Ishikawa (cell line): ENCODE results near the gene EEPD1.
A peak's percentile ranks its signal among the peaks of the same experiment; 100 is the strongest.

Source experiments
- CEBPB ChIP-seq: IDR thresholded peaks from 2 replicates; pipeline ENCODE4 v1.6.1; 2012
- CREB1 ChIP-seq: IDR thresholded peaks from 2 replicates; pipeline ENCODE4 v1.6.1; 2012; ENCODE audit warnings: low read depth
- EGR1 ChIP-seq: IDR thresholded peaks from 2 replicates; pipeline ENCODE4 v1.6.1; 2012
- EP300 ChIP-seq: IDR thresholded peaks from 2 replicates; pipeline ENCODE4 v1.6.1; 2012; ENCODE audit warnings: borderline replicate concordance
- FOXM1 ChIP-seq: IDR thresholded peaks from 2 replicates; pipeline ENCODE4 v1.6.1; 2012; ENCODE audit warnings: low read depth, borderline replicate concordance
- NFIC ChIP-seq: IDR thresholded peaks from 2 replicates; pipeline ENCODE4 v1.6.1; 2012
- RAD21 ChIP-seq: IDR thresholded peaks from 2 replicates; pipeline ENCODE4 v1.6.1; 2012; ENCODE audit warnings: low read depth
- TAF1 ChIP-seq: IDR thresholded peaks from 2 replicates; pipeline ENCODE4 v1.6.1; 2012; ENCODE audit warnings: low read depth, mild to moderate bottlenecking
- TCF12 ChIP-seq: IDR thresholded peaks from 2 replicates; pipeline ENCODE4 v1.6.1; 2012; ENCODE audit warnings: low read depth
- TEAD4 ChIP-seq: IDR thresholded peaks from 2 replicates; pipeline ENCODE4 v1.6.1; 2012
- USF1 ChIP-seq: IDR thresholded peaks from 2 replicates; pipeline ENCODE4 v1.6.1; 2012
- YY1 ChIP-seq: IDR thresholded peaks from 2 replicates; pipeline ENCODE4 v1.6.1; 2012; ENCODE audit warnings: low read depth
- ZBTB7A ChIP-seq: IDR thresholded peaks from 2 replicates; pipeline ENCODE4 v1.6.1; 2012; ENCODE audit warnings: low read depth
- TF ChIP-seq, protein P1 (sequence below): IDR thresholded peaks from 2 replicates; pipeline ENCODE4 v1.6.1; 2012; ENCODE audit warnings: low read depth, mild to moderate bottlenecking
- TF ChIP-seq, protein P2 (sequence below): IDR thresholded peaks from 2 replicates; pipeline ENCODE4 v1.6.1; 2012

The EEPD1 gene

GRCh38 chr7:36144189-36144588 is 8.9 kb upstream of the EEPD1 start:
- TF ChIP-seq TCF12 = no peak
- TF ChIP-seq TAF1 = no peak
- no peak for TF ChIP-seq FOXM1
- no peak for TF ChIP-seq EP300

GRCh38 chr7:36145686-36146085 is 7.4 kb upstream of the EEPD1 start:
- TF ChIP-seq CEBPB = no peak
- no peak for TF ChIP-seq EGR1
- TF ChIP-seq TAF1 = no peak
- no peak for TF ChIP-seq RAD21
- TF ChIP-seq NFIC = no peak
- no peak for TF ChIP-seq CREB1
- TF ChIP-seq USF1 = no peak
- no peak for TF ChIP-seq ZBTB7A
- TF ChIP-seq EP300 = no peak
- TF ChIP-seq, protein P1, sequence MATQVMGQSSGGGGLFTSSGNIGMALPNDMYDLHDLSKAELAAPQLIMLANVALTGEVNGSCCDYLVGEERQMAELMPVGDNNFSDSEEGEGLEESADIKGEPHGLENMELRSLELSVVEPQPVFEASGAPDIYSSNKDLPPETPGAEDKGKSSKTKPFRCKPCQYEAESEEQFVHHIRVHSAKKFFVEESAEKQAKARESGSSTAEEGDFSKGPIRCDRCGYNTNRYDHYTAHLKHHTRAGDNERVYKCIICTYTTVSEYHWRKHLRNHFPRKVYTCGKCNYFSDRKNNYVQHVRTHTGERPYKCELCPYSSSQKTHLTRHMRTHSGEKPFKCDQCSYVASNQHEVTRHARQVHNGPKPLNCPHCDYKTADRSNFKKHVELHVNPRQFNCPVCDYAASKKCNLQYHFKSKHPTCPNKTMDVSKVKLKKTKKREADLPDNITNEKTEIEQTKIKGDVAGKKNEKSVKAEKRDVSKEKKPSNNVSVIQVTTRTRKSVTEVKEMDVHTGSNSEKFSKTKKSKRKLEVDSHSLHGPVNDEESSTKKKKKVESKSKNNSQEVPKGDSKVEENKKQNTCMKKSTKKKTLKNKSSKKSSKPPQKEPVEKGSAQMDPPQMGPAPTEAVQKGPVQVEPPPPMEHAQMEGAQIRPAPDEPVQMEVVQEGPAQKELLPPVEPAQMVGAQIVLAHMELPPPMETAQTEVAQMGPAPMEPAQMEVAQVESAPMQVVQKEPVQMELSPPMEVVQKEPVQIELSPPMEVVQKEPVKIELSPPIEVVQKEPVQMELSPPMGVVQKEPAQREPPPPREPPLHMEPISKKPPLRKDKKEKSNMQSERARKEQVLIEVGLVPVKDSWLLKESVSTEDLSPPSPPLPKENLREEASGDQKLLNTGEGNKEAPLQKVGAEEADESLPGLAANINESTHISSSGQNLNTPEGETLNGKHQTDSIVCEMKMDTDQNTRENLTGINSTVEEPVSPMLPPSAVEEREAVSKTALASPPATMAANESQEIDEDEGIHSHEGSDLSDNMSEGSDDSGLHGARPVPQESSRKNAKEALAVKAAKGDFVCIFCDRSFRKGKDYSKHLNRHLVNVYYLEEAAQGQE = no peak
- TF ChIP-seq TCF12 = no peak
- TF ChIP-seq YY1 = no peak
- no peak for TF ChIP-seq FOXM1
- TF ChIP-seq, protein P2, sequence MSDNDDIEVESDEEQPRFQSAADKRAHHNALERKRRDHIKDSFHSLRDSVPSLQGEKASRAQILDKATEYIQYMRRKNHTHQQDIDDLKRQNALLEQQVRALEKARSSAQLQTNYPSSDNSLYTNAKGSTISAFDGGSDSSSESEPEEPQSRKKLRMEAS = no peak
- no peak for TF ChIP-seq TEAD4

DNA sequence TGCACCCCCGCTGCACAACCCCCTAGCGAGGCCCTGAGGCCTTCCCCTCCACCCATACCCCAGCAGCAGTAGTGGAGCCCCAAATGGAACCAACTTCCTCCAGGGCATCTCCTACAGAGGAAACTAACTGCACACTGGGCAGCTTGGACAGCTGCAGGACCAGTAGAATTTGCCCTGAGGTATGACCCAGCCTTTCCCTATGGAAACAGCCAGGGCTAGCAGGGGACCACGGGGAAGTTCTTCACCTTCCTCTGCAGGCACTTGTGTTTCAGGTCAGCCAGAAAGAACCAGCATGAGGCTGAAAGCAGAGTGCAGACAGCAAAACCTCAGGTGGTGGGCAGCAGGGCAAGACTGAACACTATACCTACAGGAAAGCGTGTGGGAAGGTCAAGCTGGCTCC is 5.7 kb upstream of the EEPD1 start:
- no peak for TF ChIP-seq TAF1

DNA sequence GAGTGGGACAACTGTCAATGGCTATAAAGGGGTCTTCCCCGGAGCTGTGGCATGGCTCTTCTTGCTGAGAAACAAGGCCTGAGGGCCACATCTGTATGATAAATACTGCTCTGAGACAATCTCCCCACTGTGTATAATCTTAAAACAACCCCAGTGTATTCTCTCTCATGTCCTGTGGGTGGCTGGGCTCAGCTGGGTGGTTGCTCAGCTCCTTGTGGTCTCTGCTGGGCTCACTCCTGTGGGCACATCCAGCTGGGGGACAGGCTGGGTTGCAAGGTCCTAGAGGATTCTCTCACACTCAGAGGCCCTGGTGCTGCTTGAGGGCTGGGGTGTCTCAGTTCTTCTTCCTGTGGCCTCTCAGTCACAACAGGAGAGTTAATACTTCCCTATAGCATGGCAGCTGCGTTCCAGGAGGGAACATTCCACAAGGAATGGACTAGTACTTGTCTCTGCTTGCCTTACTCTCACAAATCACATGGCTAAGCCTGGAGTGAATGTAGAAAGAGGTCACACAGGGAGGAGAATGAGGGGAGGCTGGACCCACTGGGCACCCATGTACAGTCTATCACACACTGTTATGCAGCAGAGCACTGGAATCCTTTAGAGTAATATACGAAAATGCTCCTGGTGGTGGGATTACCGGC is 4.5 kb upstream of the EEPD1 start:
- TF ChIP-seq CREB1 (no peak), TEAD4 (no peak), EGR1 (no peak), NFIC (no peak), RAD21 (no peak)
- TF ChIP-seq, protein P2 = no peak

DNA sequence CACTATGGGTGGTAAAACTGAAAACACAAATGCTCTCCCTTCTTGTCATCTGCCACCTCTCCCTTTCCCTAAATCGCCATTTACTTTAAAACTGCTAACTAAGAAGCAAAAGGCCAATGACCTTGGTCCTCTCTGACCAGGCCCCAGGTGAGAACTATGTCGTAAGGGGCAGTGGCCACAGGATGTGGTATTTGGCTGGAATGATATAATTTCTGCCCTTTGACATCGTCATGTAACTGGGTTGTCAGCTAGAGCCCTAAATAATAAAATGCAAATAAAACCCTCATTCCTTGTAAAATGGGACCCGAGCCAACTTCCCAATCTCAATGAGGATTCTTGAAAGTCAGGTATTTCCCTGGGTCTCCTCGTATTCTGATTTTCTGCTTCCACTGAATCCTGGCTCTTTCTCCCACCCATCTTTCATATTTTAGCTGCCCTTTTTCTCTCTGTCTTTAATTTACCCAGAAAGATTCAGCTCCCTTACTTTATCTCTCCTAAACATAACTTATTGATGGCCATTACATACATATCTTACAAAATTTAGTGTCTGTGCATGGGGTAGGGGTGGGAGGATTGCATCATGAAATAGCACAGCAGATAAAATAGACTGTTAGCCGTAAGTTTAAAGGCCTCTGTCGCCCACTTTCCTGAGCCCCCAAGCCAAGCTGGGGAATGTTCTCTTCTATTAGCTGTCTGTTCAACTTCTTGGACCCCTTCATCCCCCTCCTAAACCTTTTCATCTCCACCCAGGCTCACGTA is 3.2 kb upstream of the EEPD1 start:
- no peak for TF ChIP-seq YY1
- no peak for TF ChIP-seq TAF1
- TF ChIP-seq, protein P2 = no peak
- TF ChIP-seq TCF12 = no peak
- no peak for TF ChIP-seq NFIC
- TF ChIP-seq EP300 = no peak
- no peak for TF ChIP-seq ZBTB7A
- TF ChIP-seq USF1 = no peak
- TF ChIP-seq, protein P1 = no peak
- TF ChIP-seq FOXM1 = no peak
- no peak for TF ChIP-seq EGR1
- TF ChIP-seq CEBPB = no peak
- TF ChIP-seq TEAD4 = no peak
- TF ChIP-seq CREB1 = no peak
- no peak for TF ChIP-seq RAD21

GRCh38 chr7:36151921-36152755 is 916 bp upstream of the EEPD1 start:
- no peak for TF ChIP-seq TAF1
- 0 out of 2 replicates have a peak, but pooled peaks have one; percentile 48 for TF ChIP-seq YY1
- TF ChIP-seq TEAD4 = no peak
- peak; percentile 20; the same call in 1 of the 2 replicates for TF ChIP-seq USF1
